PFSK-1 (cell line): ENCODE data around the gene ENTPD8.

Experiments used
- POLR2AphosphoS5 ChIP-seq: IDR thresholded peaks from 2 replicates; pipeline ENCODE4 v1.6.1; 2012; ENCODE audit warnings: low read depth, mild to moderate bottlenecking, control low read depth, low read length, moderate library complexity
- REST ChIP-seq, 2 experiments: IDR thresholded peaks; 2 replicates each; pipeline versions ENCODE4 v1.6.1 to v1.8.0; 2011 to 2012; ENCODE audit warnings: low read depth in 2 of 2, low read length in 2 of 2, control low read depth in 1 of 2, inconsistent platforms in 1 of 2, mild to moderate bottlenecking in 1 of 2, moderate library complexity in 1 of 2; ENCODE audit not compliant: insufficient read depth in 1 of 2
- SIN3A ChIP-seq: IDR thresholded peaks from 2 replicates; pipeline ENCODE4 v1.6.1; 2012; ENCODE audit warnings: mild to moderate bottlenecking, low read length, moderate library complexity, borderline replicate concordance; ENCODE audit not compliant: insufficient read depth
- TAF1 ChIP-seq: IDR thresholded peaks from 2 replicates; pipeline ENCODE4 v1.6.1; 2012; ENCODE audit warnings: low read length, control low read depth, borderline replicate concordance; ENCODE audit not compliant: insufficient read depth

- no peak for TF ChIP-seq REST (IDR thresholded peaks at IDR 0.05; ENCODE audit: insufficient read depth in 1 of 2, low read depth in 2 of 2, low read length in 2 of 2)
- no peak for TF ChIP-seq POLR2AphosphoS5
- no peak for TF ChIP-seq SIN3A
- no peak for TF ChIP-seq TAF1
Measured at GRCh38 chr9:137416006-137416562, 25.1 kb downstream of the ENTPD8 start.
